GM21825 (cell line): ENCODE data around the gene C1QTNF9B.

Source experiments
- ATAC-seq: cut with Tn5 transposase; IDR thresholded peaks from one replicate; pipeline ENCODE4 v1.9.1; 2021; ENCODE audit warnings: mild to moderate bottlenecking, moderate library complexity; ENCODE audit not compliant: unreplicated experiment

The C1QTNF9B gene

GRCh38 chr13:23859904-23860303, 37.4 kb downstream of the C1QTNF9B start:
- ATAC-seq = no peak

- no peak for ATAC-seq
These were observed 37.8 kb downstream of the C1QTNF9B start for GRCh38 chr13:23859455-23859854.

- no peak for ATAC-seq
These were observed 38.8 kb downstream of the C1QTNF9B start for GRCh38 chr13:23858546-23858945.

- ATAC-seq = no peak
These were observed 41.1 kb downstream of the C1QTNF9B start for GRCh38 chr13:23856008-23856750.

GRCh38 chr13:23855360-23855759, 41.9 kb downstream of the C1QTNF9B start:
- no peak for ATAC-seq

- no peak for ATAC-seq
These were observed 45.0 kb downstream of the C1QTNF9B start for GRCh38 chr13:23852351-23852750.

- no peak for ATAC-seq
These were observed 46.2 kb downstream of the C1QTNF9B start for GRCh38 chr13:23851106-23851505.

- no peak for ATAC-seq
These were observed 47.2 kb downstream of the C1QTNF9B start for GRCh38 chr13:23850134-23850533.

GRCh38 chr13:23849670-23850069, 47.6 kb downstream of the C1QTNF9B start:
- no peak for ATAC-seq

- no peak for ATAC-seq
These were observed 48.6 kb downstream of the C1QTNF9B start for GRCh38 chr13:23848646-23849141.

GRCh38 chr13:23848019-23848418, 49.3 kb downstream of the C1QTNF9B start:
- ATAC-seq = no peak

- ATAC-seq = no peak
These were observed 49.8 kb downstream of the C1QTNF9B start for GRCh38 chr13:23847497-23847896.

- peak; percentile 28 for ATAC-seq
These were observed 52.1 kb downstream of the C1QTNF9B start for GRCh38 chr13:23845105-23845725.

GRCh38 chr13:23844132-23844531, 53.2 kb downstream of the C1QTNF9B start:
- no peak for ATAC-seq

- no peak for ATAC-seq
These were observed 53.9 kb downstream of the C1QTNF9B start for GRCh38 chr13:23843436-23843835.

- no peak for ATAC-seq
These were observed 54.9 kb downstream of the C1QTNF9B start for GRCh38 chr13:23842406-23842805.
